GM06990 (cell line): Measurements from ENCODE around the gene ANKRD65.

Source experiments
- DNase-seq: peaks from one replicate; pipeline ENCODE4 v3.0.0-alpha.2; 2011; ENCODE audit not compliant: insufficient read length; ENCODE audit errors: extremely low read depth
- H3K27me3 ChIP-seq: replicated peaks from 2 replicates; pipeline ENCODE4 v1.6.0; 2011; ENCODE audit warnings: low read length; ENCODE audit not compliant: control insufficient read depth, insufficient read depth
- H3K36me3 ChIP-seq: 2 replicates; pipeline ENCODE4 v1.5.1; 2011; ENCODE audit warnings: low read length; ENCODE audit not compliant: control insufficient read depth, insufficient read depth
- H3K4me3 ChIP-seq: replicated peaks from 2 replicates; pipeline ENCODE4 v1.5.1; 2011; ENCODE audit warnings: low read depth, mild to moderate bottlenecking, control low read depth, low read length
- TF ChIP-seq, protein P1 (sequence below): IDR thresholded peaks from 2 replicates; pipeline ENCODE4 v1.5.1; 2011; ENCODE audit warnings: low read length, control low read depth, mild to moderate bottlenecking, inconsistent platforms; ENCODE audit not compliant: insufficient read depth, poor library complexity, severe bottlenecking

Gene ANKRD65

GRCh38 chr1:1398677-1399186 lies 22.3 kb downstream of the ANKRD65 start:
- TF ChIP-seq, protein P1, sequence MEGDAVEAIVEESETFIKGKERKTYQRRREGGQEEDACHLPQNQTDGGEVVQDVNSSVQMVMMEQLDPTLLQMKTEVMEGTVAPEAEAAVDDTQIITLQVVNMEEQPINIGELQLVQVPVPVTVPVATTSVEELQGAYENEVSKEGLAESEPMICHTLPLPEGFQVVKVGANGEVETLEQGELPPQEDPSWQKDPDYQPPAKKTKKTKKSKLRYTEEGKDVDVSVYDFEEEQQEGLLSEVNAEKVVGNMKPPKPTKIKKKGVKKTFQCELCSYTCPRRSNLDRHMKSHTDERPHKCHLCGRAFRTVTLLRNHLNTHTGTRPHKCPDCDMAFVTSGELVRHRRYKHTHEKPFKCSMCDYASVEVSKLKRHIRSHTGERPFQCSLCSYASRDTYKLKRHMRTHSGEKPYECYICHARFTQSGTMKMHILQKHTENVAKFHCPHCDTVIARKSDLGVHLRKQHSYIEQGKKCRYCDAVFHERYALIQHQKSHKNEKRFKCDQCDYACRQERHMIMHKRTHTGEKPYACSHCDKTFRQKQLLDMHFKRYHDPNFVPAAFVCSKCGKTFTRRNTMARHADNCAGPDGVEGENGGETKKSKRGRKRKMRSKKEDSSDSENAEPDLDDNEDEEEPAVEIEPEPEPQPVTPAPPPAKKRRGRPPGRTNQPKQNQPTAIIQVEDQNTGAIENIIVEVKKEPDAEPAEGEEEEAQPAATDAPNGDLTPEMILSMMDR, result no peak
- H3K27me3 ChIP-seq, result no peaks in the 10 kb centered on the region
- peak overlapping the region; percentile 78 for H3K4me3 ChIP-seq
- peaks cover 28% of the 10 kb centered on the region for H3K36me3 ChIP-seq
- DNase-seq, result no peak

- H3K36me3 ChIP-seq, result peaks cover 35% of the 10 kb centered on the region
- TF ChIP-seq, protein P1, result no peak
- DNase-seq, result no peak
- H3K4me3 ChIP-seq, result peak overlapping the region; percentile 78
- no peaks in the 10 kb centered on the region for H3K27me3 ChIP-seq
These were observed 23.1 kb downstream of the ANKRD65 start for GRCh38 chr1:1397839-1398523.

DNA sequence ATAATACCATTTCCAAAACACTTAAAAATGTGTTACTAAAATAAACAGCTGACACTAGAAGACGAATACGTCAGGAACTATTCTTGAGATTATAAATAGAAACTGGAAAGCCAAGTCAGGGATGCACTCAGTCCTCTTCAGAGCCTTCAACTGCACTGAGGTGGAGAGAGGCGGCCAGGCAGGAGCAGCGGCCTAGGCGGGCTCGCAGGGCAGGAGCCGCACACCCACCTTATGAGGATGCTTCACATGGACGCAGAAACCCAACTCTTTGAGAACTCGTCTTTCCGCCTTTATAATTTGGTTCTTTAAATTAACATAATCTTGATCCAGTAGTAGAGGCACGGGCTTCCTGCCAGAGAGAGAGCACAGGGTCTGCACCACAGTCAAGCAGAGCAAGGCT lies 25.9 kb downstream of the ANKRD65 start:
- TF ChIP-seq, protein P1, result no peak
- DNase-seq, result no peak
- Histone ChIP-seq H3K27me3 (no peaks in the 10 kb centered on the region), H3K4me3 (no peak overlapping the region), H3K36me3 (peaks cover 35% of the 10 kb centered on the region)

DNA sequence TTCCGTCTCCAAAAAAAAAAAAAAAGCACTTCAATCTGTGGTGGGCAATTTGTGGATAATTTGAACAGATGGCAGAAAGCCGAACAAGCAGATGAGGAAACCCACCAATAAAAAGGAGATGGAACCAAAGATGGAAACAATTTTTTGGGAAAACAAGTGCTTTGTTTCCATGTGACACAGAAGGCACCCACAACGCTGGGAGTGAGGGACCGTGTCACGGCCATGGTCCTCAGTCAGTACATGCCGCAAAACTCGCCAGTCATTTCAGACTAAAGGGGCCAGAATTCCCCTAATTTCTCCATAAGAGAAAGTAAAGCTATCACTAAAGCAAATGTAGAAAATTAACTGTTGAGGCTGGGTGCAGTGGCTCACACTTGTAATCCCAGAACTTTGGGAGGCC lies 27.0 kb downstream of the ANKRD65 start:
- no peaks in the 10 kb centered on the region for H3K27me3 ChIP-seq
- DNase-seq, result no peak
- peaks cover 42% of the 10 kb centered on the region for H3K36me3 ChIP-seq
- TF ChIP-seq, protein P1, result no peak
- H3K4me3 ChIP-seq, result no peak overlapping the region

GRCh38 chr1:1393428-1393827 lies 27.6 kb downstream of the ANKRD65 start:
- peaks cover 42% of the 10 kb centered on the region for H3K36me3 ChIP-seq
- H3K27me3 ChIP-seq, result no peaks in the 10 kb centered on the region
- no peak for DNase-seq
- TF ChIP-seq, protein P1, result no peak
- no peak overlapping the region for H3K4me3 ChIP-seq
